ENCODE measurements around the gene DNAH11.
"Not testable (repeated sequence)": the region's sequence is repeated elsewhere in the genome, so short reads cannot be mapped to it uniquely, and the experiment has no call there.

Gene DNAH11

GRCh38 chr7:21805791-21806190 is 263.0 kb downstream of the DNAH11 start:
- DNase-seq, result no peak

DNA sequence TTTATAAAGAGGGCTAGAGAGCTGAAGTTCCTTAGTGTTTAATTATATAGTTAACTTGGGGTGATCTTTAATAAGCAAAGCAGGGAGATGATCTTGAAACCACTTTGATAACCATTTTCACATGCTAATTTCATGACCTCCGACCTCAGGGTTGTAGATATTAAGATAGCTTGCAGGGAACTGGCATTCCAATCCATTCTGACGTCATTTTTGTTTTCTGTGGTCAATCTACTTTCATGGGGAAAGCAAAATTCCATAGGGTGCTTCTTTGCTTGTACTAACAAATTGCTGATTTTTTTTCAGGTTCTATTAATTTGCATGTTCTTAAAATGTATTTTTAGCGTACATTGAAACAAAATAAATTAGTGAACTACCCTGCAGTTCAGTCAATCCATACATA is 263.5 kb downstream of the DNAH11 start:
- no peak for DNase-seq

DNA sequence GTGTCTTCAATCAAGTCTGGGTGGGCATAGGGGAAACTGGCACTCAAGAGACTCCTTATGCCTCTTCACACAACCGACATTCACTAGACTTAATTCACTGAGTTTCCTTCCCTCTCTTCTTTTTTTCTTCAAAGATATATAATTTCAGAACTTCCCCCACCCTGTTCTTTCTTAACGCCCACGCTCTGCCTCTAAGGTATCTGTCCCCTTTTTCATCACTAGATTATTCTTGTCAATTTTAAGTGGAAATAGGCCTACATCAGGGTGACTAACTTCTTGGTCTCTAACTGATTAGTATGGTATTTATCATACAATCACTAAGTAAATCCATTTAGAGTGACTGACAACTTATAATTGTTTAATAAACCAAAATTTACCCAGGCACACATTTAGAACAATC is 276.2 kb downstream of the DNAH11 start:
- no peak for DNase-seq

GRCh38 chr7:21828841-21829240 is 286.0 kb downstream of the DNAH11 start:
- peak in 1 of 2 experiments; percentile 19 for DNase-seq

GRCh38 chr7:21829731-21830130 is 286.9 kb downstream of the DNAH11 start:
- DNase-seq, result no peak

- DNase-seq, result no peak
Measured at GRCh38 chr7:21844742-21845141, 301.9 kb downstream of the DNAH11 start.

GRCh38 chr7:21850531-21851285 is 307.9 kb downstream of the DNAH11 start:
- DNase-seq, result no peak

- no peak for DNase-seq
Measured at GRCh38 chr7:21851559-21851967, 308.7 kb downstream of the DNAH11 start.

DNA sequence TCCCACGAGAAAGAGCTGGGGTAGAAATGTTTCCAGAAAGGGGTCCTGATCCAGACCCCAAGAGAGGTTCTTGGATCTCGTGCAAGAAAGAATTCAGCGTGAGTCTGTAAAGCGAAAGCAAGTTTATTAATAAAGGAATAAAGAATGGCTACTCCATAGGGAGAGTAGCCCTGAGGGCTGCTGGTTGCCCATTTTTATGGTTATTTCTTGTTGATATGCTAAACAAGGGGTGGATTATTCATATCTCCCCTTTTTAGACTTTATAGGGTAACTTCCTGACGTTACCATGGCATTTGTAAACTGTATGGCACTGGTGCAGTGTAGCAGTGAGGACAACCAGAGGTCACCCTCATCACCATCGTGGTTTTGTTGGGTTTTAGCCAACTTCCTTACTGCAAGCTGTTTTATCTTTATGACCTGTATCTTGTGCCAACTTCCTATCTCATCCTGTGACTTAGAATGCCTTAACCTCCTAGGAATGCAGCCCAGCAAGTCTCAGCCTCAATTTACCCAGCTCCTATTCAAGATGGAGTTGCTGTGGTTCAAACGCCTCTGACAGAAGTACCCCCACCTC is 322.9 kb downstream of the DNAH11 start:
- not testable (repeated sequence) for DNase-seq

DNA sequence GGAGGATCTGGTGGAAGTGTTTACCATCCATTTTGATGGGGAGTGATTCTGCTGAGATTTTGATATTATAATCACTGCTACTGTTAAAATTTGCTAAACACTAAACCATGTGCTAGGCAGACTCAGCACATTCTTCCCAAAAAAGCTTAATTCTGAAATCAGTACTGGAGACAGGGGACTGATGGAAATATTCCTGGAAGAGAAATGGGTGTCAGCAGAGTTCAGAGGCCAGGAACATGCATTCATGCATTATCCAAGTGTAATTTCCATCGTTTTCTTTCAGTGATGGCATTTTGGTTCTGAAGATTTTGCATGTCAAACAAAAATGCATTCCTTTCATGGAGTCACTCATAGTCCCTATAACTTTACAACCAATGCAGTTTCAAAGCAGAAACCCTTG is 323.9 kb downstream of the DNAH11 start:
- DNase-seq, result no peak

DNA sequence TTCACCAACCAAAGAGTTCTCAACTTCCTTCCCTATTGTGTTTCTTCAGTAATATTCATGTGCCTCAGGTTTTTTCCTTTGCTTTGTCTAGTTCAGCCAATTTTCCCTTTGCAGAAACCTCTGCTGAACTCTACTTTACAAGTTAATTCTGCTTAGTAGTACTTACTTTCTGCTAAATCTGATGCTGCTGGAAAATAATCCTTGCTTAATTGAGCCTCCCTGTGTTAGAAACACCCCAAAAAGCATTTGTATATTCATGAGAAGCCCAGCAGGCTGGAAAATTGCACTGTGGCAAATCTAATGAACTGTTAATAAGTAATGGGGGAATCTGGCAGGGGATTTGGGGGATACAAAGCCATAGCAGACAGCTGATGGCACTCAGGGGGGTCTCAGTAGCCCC is 324.4 kb downstream of the DNAH11 start:
- no peak for DNase-seq

GRCh38 chr7:21867816-21868575 is 325.2 kb downstream of the DNAH11 start:
- no peak for DNase-seq

DNA sequence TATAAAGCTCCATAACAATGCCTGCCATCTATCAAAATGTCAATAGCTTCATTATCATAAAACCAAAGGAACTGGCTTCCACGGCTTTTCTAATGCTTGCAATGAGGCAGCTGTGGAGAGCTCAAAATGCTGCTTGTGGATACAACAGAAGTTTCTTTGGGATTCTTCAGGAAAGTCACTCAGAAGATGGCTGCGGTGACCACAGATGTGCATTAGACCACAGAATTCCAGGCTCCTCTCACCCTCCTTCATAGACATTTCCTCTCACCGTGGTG is 325.7 kb downstream of the DNAH11 start:
- no peak for DNase-seq

GRCh38 chr7:21869785-21870402 is 327.1 kb downstream of the DNAH11 start:
- DNase-seq, result no peak

GRCh38 chr7:21883069-21883468 is 340.2 kb downstream of the DNAH11 start:
- no peak for DNase-seq

DNA sequence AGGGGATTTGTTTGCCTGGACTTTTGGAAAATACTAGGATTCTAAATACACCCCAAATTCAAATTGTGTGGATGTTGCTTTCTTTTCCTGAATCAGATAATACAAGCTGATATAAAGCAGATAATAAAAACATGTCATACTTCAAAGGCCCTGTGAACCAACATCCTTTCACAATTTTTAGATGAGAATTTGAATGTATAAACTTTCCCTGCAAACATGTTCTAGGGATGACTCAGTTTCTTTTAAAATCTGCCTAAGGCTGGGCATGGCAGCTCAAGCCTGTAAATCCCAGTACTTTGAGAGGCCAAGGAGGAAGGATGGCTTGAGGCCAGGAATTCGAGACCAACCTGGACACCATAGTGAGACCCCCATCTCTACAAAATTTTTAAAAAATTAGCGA is 340.7 kb downstream of the DNAH11 start:
- not testable (repeated sequence) for DNase-seq

DNA sequence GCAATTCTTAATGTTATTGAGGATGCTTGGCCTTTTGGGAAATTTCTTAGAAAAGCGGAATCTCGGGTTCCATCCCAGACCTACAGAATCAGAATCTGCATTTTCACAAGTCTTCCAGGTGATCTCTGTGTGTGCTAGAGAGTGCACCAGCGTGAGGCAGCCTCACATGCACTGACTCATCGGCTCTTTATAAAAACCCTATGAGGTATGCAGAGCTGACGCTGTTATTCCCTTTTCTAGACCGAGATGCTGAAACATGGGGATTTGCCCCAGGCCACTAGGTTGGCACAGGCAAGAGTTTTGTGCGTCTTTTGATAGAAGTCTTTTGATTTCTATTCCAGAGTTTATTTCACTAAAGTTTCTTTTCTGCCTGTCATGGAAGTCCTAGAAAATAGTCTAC is 341.7 kb downstream of the DNAH11 start:
- DNase-seq, result no peak

GRCh38 chr7:21886396-21886795 is 343.6 kb downstream of the DNAH11 start:
- no peak for DNase-seq

- no peak for DNase-seq
Measured at GRCh38 chr7:21887353-21887752, 344.5 kb downstream of the DNAH11 start.

GRCh38 chr7:21887779-21888178 is 344.9 kb downstream of the DNAH11 start:
- DNase-seq, result no peak

- no peak for DNase-seq
Measured at GRCh38 chr7:21891291-21891690, 348.5 kb downstream of the DNAH11 start.

- DNase-seq, result no peak
Measured at GRCh38 chr7:21893401-21893800, 350.6 kb downstream of the DNAH11 start.

GRCh38 chr7:21898265-21898930 is 355.6 kb downstream of the DNAH11 start:
- DNase-seq, result no peak
